SHP77 treated with DMSO at 0.1 percent for 48 hours (cell line): Measurements from ENCODE around the gene TUT4.

ENCODE experiments used
- DNase-seq: peaks from one replicate; lab custom pipeline; 2025; lab: John Stamatoyannopoulos, UW

TUT4 gene

GRCh38 chr1:52569449-52570210 lies 16.7 kb upstream of the TUT4 start:
- DNase-seq = no peak

GRCh38 chr1:52567943-52568342 lies 15.1 kb upstream of the TUT4 start:
- DNase-seq = no peak

DNA sequence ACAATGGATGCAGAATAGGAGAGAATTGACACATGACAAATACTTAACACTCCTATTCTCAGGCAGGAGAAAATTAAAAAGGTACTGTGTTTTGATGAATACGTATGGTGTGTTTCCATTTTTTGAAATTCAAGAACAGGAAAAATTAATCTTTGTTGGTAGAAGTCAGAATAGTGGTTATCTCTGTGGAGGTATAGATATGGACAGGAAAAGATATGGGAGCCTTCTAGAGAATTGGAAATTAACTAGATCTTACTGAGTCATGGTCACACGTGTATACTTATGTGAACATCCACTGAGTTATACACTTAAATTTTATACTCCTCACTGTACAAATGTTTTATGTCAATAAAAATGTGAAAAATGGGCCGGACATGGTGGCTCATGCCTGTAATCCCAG lies 9.9 kb upstream of the TUT4 start:
- DNase-seq = no peak

- no peak for DNase-seq
Observed at GRCh38 chr1:52559875-52560274, 7.0 kb upstream of the TUT4 start.

- DNase-seq = no peak
Observed at GRCh38 chr1:52558941-52559340, 6.0 kb upstream of the TUT4 start.

- peak; percentile 5 for DNase-seq
Observed at GRCh38 chr1:52556641-52557360, 3.9 kb upstream of the TUT4 start.

DNA sequence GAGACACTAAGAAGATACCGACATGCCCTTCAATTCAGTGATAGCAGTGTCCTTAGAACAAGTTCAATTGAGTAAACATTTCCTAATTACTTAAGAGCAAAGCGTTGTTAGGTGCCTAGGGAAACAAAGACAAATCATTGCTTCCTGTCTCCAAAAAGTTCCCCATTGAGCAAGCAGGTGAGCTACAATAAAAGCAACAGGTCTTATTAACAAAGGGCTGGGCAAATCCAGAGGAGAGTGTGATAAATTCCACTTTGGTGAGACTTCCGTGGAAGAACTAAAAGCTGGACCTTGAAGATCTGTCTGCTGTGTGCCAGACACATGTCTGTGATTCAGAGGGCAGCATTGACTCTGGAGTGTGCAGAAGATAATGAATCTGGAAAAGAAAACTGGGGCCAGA lies 1.9 kb upstream of the TUT4 start:
- no peak for DNase-seq

GRCh38 chr1:52554267-52554640 lies 1.4 kb upstream of the TUT4 start:
- peak; percentile 49 for DNase-seq

DNA sequence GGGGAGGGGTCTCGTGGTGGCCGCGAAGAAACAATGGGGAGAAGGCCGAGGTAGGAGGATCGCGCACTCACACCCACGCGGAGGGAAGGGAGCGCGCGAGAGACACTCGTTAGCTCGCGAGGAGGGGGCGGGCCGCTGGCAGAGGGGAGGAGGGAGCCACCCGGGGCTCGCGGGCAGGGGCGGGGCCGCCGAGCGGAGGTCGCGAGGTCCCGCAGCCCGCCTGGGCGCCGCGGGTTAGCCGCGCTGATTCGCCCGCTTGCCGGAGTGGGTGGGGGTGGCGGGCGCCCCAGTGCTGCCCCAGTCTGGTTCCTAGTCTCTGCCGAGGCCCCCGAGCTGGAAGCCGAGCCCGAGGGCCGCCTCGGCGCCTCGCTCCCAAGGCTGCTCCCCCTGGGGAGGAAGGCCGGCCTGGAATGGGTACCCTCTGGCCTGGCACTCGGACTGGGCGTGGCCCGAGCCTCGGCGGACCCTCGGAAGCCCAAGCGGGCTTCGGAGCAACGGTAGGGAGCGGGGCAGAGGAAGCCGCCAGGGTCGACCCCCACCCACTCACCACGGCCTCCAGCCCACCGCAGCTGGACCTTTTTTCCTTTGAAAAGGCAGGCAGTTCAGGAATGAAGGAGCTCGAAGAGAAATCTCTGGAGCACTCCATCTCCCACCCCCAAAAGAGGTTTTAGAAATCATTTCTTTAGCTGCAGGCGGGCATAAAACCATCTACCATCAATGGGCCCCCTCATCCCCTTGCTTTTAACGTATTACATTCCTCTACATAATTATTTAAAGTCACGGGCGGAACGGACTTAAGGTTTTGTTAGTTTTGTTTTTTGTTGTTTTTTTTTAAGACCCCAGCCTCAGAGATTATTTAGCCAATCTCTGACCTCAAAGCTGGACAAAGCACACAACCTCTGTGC lies 722 bp upstream of the TUT4 start:
- DNase-seq = peak; percentile 47

- DNase-seq = peak; percentile 22
Observed at GRCh38 chr1:52552236-52552504, 722 bp downstream of the TUT4 start.

DNA sequence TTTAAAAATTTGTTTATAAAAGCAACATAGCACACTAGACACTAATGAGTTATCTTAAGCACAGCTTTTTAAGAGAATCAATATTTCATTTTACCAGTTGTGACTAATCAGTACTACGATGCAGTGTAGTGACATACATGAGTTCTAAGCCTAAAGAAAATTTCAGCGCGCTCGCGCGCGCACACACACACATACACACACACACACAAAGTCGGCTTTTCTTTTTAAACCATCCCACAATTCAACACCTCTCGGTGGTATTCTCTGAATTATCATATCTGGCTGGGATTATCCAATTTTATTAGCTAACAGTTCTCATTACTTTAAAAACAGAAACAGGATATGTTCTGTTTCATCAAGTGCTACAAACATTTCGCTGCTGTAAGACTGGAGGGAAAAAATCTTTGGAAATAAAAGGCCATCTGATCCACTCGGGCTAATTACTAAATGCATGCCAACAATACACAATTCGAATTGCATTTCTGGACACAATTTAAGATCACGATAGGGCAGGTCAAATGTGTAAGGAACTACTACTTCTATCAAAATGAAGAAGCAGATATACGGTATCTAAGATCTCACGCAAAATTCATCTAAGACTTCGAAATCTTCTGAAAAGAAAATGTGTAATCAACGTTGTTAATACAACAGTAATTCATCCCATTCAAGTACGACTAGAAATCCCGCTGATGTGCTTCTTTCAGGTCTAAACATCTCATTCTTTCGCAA lies 1.2 kb downstream of the TUT4 start:
- no peak for DNase-seq

GRCh38 chr1:52550447-52550846 lies 2.4 kb downstream of the TUT4 start:
- DNase-seq = no peak

GRCh38 chr1:52549267-52549666 lies 3.6 kb downstream of the TUT4 start:
- DNase-seq = no peak

DNA sequence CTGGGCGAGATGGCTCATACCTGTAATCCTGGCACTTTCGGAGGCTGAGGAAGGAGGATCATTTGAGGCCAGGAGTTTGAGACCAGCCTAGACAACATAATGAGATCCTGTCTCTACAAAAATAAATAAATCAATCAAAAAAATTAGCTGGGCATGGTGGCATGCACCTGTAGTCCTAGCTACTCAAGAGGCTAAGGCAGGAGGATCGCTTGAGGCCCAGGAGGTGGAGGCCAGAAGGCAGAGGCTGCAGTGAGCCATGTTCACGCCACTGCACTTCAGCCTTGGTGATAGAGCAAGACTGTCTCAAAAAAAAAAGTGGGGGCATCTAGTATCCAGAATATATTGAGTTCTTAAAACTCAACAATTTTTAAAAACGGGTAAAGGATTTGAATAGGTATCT lies 6.0 kb downstream of the TUT4 start:
- no peak for DNase-seq

- no peak for DNase-seq
Observed at GRCh38 chr1:52544665-52545525, 8.0 kb downstream of the TUT4 start.

- DNase-seq = no peak
Observed at GRCh38 chr1:52542085-52542688, 10.7 kb downstream of the TUT4 start.

GRCh38 chr1:52534928-52535764 lies 17.7 kb downstream of the TUT4 start:
- no peak for DNase-seq

GRCh38 chr1:52533713-52534112 lies 19.2 kb downstream of the TUT4 start:
- no peak for DNase-seq

DNA sequence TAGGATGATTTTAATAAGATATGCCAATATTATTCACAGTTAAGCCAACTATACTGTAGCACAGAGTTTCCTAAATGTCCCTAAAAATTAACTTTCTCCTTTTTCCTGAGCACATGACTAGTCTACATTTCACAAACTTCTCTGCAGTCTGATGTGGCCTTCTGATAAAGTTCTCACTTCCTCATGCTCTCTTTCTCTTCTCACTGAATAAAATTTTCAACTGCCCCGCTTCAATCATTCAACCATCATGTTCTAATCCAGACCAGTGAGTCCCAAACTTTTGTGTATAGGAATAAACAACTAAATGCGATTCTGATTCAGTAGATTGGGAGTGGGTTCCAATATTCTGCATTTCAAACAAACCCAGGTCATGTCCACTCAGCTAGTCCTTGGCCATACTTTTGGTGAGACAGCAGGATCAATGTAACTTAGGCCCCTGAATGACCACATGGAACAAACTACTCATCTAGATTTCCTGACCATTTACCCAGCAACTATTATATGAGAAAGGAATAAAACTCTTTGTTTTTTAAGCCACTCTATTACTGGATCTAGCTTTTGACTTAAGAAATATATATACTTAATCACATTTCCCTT lies 20.1 kb downstream of the TUT4 start:
- no peak for DNase-seq

- DNase-seq = no peak
Observed at GRCh38 chr1:52532247-52532646, 20.6 kb downstream of the TUT4 start.
